ENCODE results near the gene CARMIL1.

CARMIL1 gene

DNA sequence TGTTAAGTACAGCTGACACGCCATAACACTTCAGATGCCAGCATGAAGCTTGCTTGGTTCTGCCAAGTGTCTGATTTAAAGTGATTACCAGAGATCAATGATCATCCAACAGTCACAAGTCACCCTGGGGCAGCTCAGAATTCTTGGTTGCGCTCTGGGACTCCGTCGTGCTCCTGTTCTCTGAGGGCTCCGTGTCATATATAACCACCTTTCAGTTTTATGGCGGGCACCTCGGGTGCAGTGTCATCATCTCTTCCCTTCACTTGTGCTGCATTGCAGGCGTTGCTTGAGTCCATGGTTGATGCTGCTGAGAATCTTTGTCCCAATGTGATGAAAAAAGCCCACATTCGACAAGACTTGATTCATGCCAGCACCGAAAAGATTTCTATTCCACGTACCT is 271.5 kb downstream of the CARMIL1 start:
- H3K4me3 ChIP-seq (ENCODE audit: low read length), result no peak overlapping the region
- no peak for TF ChIP-seq CTCF (conservative IDR thresholded peaks at IDR 0.05; ENCODE audit: low read depth, low read length)
- no peak for DNase-seq (ENCODE audit: low read depth)

GRCh38 chr6:25553502-25553901 is 274.3 kb downstream of the CARMIL1 start:
- TF ChIP-seq CTCF (conservative IDR thresholded peaks at IDR 0.05; ENCODE audit: low read depth, low read length), result no peak
- no peak overlapping the region for H3K4me3 ChIP-seq (ENCODE audit: low read length)
- DNase-seq (ENCODE audit: low read depth), result no peak

GRCh38 chr6:25555188-25555587 is 276.0 kb downstream of the CARMIL1 start:
- no peak for DNase-seq (ENCODE audit: low read depth)
- no peak for TF ChIP-seq CTCF (conservative IDR thresholded peaks at IDR 0.05; ENCODE audit: low read depth, low read length)
- H3K4me3 ChIP-seq (ENCODE audit: low read length), result no peak overlapping the region

DNA sequence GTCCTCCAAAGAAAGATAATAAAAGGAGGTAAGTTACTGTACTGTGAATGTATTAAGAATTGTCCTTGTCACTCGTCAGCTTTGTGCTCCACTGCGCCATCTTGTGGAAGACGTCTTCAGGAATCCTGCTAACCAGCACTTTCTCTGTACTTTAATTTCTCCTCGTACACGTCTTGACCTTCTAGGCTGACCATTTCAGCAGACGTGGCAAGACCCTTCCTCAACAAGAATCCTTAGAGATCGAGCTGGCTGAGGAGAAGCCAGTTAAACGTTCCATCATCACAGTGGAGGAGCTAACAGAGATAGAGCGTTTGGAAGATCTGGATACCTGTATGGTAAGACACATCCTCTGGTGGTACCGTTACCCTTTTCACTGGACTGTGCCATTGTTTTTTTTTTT is 277.3 kb downstream of the CARMIL1 start:
- DNase-seq (ENCODE audit: low read depth), result peak; percentile 33
- peak; percentile 94 for TF ChIP-seq CTCF (conservative IDR thresholded peaks at IDR 0.05; ENCODE audit: low read depth, low read length)
- no peak overlapping the region for H3K4me3 ChIP-seq (ENCODE audit: low read length)

- no peak for TF ChIP-seq CTCF (conservative IDR thresholded peaks at IDR 0.05; ENCODE audit: low read depth, low read length)
- no peak overlapping the region for H3K4me3 ChIP-seq (ENCODE audit: low read length)
- no peak for DNase-seq (ENCODE audit: low read depth)
Measured at GRCh38 chr6:25558155-25558817, 279.1 kb downstream of the CARMIL1 start.

DNA sequence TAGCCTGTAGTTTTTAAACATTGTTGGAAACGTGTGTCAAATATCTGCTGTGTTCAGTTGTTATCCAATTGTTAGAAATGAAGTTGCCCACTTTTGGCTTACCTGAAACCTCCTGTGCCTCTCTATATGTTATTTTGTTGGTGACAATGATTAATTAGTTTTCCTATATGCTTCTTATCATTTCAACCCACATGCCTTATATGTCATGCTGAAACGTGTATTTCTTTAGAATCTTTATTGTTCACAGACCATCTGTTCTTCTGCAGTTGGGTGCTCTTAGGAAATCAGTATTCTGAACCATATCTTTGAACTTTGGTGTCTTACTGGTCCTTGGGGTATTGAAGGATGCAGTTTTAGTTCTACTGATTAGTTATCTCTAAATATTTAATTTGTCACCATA is 281.7 kb downstream of the CARMIL1 start:
- TF ChIP-seq CTCF (conservative IDR thresholded peaks at IDR 0.05; ENCODE audit: low read depth, low read length), result no peak
- DNase-seq (ENCODE audit: low read depth), result no peak
- no peak overlapping the region for H3K4me3 ChIP-seq (ENCODE audit: low read length)

DNA sequence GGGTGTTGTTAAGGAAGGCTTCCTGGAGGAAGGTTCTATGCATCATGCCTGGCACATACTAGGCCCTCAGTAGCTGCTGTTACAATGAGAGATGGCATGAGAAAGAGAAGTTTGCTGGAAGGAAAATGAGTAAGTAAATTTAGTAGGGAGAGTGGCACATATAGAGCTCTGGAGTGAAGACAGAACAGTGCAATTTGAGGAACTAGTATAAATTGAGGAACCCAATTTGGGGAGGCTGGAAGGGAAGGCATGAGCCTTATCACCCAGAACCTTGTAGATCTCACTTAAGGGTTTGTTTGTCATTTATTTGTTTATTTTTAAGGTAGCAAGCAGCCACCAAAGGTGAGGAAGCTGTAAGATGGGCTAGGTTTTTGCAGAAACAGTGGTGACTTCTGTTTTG is 285.8 kb downstream of the CARMIL1 start:
- no peak for TF ChIP-seq CTCF (conservative IDR thresholded peaks at IDR 0.05; ENCODE audit: low read depth, low read length)

More for the DNA sequence above, 285.8 kb downstream of the CARMIL1 start:
- no peak for DNase-seq (ENCODE audit: low read depth)
- no peak overlapping the region for H3K4me3 ChIP-seq (ENCODE audit: low read length)
